GM23248 (cell line): Measurements from ENCODE around the gene CTNNA2.

Experiments
- EZH2 ChIP-seq: fragments of 200-600 bp; sonication (generic); IDR thresholded peaks from 2 replicates; pipeline ENCODE4 v1.6.1; 2018; ENCODE audit warnings: antibody characterized with exemption, mild to moderate bottlenecking; ENCODE audit not compliant: insufficient read depth, poor library complexity, severe bottlenecking
- EZH2phosphoT487 ChIP-seq: fragments of 200-600 bp; sonication (generic); IDR thresholded peaks from 2 replicates; pipeline ENCODE4 v1.6.1; 2018; ENCODE audit warnings: antibody characterized with exemption, moderate library complexity, mild to moderate bottlenecking, low read depth; ENCODE audit not compliant: insufficient read depth

DNA sequence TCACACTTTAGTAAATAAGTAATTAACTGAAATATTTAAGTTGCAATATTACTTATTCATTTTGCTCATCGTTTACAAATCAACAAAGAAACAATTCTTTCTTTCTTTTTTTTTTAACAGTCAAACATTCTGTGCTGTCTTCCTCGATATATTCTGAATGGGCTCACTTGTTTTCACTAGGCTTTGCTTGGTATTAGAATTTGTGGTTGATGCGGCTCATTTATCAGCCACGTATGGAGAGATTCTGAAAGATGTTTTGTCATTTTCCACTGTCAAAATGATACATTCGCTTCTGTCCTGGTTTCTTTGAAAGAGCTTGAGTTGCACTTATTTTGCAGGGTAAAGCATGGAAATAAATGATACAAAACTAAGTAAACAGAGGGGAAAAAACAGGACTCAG, 468.0 kb downstream of the CTNNA2 start:
- no peak for TF ChIP-seq EZH2
- no peak for TF ChIP-seq EZH2phosphoT487
